Suprapubic skin (tissue), 4 donors: ENCODE results near the gene ESPN. TPM values are rescaled to one million over a fixed set of nuclear protein-coding genes. Genes with fewer than 3 reads are reported as not detected.

Experiments
- DNase-seq, 2 donors: peaks; one replicate each; pipeline ENCODE4 v3.0.0-alpha.2; 2019; ENCODE audit warnings: low spot score in 2 of 2
- H3K27ac ChIP-seq: fragments of 200-600 bp; sonication (generic); one replicate; pipeline ENCODE4 v1.5.1; 2019
- H3K27me3 ChIP-seq: fragments of 200-600 bp; sonication (generic); one replicate; pipeline ENCODE4 v1.5.1; 2019
- H3K36me3 ChIP-seq: fragments of 200-600 bp; sonication (generic); one replicate; pipeline ENCODE4 v1.5.1; 2019
- H3K4me1 ChIP-seq: fragments of 200-600 bp; sonication (generic); one replicate; pipeline ENCODE4 v1.5.1; 2019
- H3K4me3 ChIP-seq: fragments of 200-600 bp; sonication (generic); one replicate; pipeline ENCODE4 v1.5.1; 2019; ENCODE audit warnings: mild to moderate bottlenecking
- H3K9me3 ChIP-seq: fragments of 200-600 bp; sonication (generic); one replicate; pipeline ENCODE4 v1.5.1; 2019
- EP300 ChIP-seq: sonication (generic); formaldehyde crosslinking; IDR thresholded peaks from one replicate; pipeline ENCODE4 v1.6.1; 2017; ENCODE audit warnings: antibody characterized with exemption
- POLR2A ChIP-seq, 2 donors: fragments of 450-650 bp; IDR thresholded peaks; one replicate each; pipeline ENCODE4 v1.6.1; 2017; ENCODE audit warnings: antibody characterized with exemption in 2 of 2, mild to moderate bottlenecking in 2 of 2, moderate library complexity in 2 of 2
- POLR2AphosphoS5 ChIP-seq, 3 donors: sonication (generic); formaldehyde crosslinking; IDR thresholded peaks; one replicate each; pipeline ENCODE4 v1.6.1; 2017; ENCODE audit warnings: antibody characterized with exemption in 3 of 3
- WGBS: methylation state at CpG from one replicate; pipeline ENCODE4 v1.1.5; 2018; 5-methylcytosine and 5-hydroxymethylcytosine counted together
- total RNA-seq, 4 donors: library from RNA; depleted of rRNA; stranded (reverse); fragments of >200 nt; gene quantifications; one replicate each; pipeline ENCODE4 v1.1.0, GENCODE V29; 2016
- TF ChIP-seq, protein P1 (sequence below), 2 donors: fragments of 200-600 bp in 1 of 2; fragments of 450-650 bp in 1 of 2; sonication (generic) in 1 of 2; IDR thresholded peaks; one replicate each; pipeline ENCODE4 v1.5.1; 2016 to 2019; ENCODE audit warnings: antibody characterized with exemption in 2 of 2, mild to moderate bottlenecking in 1 of 2, moderate library complexity in 1 of 2

ESPN gene
- total RNA-seq, 4 donors from 2014 or later = 37.6 to 54.4 (median 48.8) TPM

DNA sequence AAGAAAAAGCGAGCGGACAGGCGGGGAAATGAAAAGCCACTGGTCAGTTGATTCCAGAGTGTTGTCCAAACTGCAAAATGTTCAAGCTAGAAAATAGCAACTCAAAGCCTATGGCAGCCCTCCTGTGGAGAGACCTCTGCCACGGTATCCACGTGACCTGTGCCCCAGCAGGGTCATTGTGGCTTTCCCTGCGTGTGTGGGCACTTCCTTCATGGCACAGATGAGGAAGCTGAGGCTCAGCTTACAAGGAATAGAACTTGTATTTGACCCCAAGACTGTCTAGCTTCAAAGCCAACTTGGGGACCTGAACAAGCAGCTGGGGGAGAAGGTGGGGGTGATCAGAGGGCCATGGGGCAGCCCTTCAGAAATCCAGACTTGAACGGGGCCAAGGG, 82.5 kb downstream of the ESPN start:
- H3K9me3 ChIP-seq = no peaks in the 10 kb centered on the region
- no peak overlapping the region for H3K4me3 ChIP-seq
- no peaks in the 10 kb centered on the region for H3K27me3 ChIP-seq
- no peak overlapping the region for H3K27ac ChIP-seq
- WGBS = 79% methylated on average over 7 of the region's 7 CpGs
- H3K36me3 ChIP-seq = no peaks in the 10 kb centered on the region
- H3K4me1 ChIP-seq = peaks cover 9% of the 10 kb centered on the region
- no peak for DNase-seq
- TF ChIP-seq POLR2A (IDR thresholded peaks at IDR 0.05) = no peak
- TF ChIP-seq POLR2AphosphoS5 (IDR thresholded peaks at IDR 0.05) = no peak
- TF ChIP-seq EP300 = no peak
- TF ChIP-seq, protein P1, sequence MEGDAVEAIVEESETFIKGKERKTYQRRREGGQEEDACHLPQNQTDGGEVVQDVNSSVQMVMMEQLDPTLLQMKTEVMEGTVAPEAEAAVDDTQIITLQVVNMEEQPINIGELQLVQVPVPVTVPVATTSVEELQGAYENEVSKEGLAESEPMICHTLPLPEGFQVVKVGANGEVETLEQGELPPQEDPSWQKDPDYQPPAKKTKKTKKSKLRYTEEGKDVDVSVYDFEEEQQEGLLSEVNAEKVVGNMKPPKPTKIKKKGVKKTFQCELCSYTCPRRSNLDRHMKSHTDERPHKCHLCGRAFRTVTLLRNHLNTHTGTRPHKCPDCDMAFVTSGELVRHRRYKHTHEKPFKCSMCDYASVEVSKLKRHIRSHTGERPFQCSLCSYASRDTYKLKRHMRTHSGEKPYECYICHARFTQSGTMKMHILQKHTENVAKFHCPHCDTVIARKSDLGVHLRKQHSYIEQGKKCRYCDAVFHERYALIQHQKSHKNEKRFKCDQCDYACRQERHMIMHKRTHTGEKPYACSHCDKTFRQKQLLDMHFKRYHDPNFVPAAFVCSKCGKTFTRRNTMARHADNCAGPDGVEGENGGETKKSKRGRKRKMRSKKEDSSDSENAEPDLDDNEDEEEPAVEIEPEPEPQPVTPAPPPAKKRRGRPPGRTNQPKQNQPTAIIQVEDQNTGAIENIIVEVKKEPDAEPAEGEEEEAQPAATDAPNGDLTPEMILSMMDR (IDR thresholded peaks at IDR 0.05) = no peak

DNA sequence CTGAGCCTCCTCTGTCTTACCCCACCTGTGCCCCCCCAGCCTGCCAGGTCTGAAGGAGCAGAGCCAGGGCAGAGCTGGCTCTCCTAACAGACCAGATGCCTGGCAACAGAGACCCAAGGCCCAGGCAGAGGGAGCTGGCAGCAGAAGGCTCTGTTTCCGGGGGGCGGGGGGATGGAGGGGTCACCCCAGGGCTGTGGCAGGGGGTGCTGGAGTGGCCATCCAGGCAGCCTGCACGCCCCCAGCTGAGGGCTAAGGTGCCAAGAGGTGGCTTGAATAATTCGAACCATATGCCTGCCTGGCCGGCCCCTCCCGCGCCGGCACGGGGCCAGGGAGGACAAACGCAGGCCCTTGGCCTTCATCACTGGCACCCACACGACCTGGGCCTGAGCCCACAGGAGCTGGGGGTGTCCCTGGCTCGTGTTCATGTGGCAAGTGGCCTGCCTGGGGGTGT, 82.9 kb downstream of the ESPN start:
- Histone ChIP-seq H3K27me3 (no peaks in the 10 kb centered on the region), H3K36me3 (no peaks in the 10 kb centered on the region), H3K9me3 (no peaks in the 10 kb centered on the region), H3K4me1 (peaks cover 4% of the 10 kb centered on the region), H3K27ac (no peak overlapping the region), H3K4me3 (no peak overlapping the region)
- no peak for DNase-seq
- TF ChIP-seq EP300 = no peak
- TF ChIP-seq, protein P1 (IDR thresholded peaks at IDR 0.05) = no peak
- no peak for TF ChIP-seq POLR2AphosphoS5 (IDR thresholded peaks at IDR 0.05)
- TF ChIP-seq POLR2A (IDR thresholded peaks at IDR 0.05) = no peak
- WGBS = 41% methylated on average over 10 of the region's 12 CpGs

DNA sequence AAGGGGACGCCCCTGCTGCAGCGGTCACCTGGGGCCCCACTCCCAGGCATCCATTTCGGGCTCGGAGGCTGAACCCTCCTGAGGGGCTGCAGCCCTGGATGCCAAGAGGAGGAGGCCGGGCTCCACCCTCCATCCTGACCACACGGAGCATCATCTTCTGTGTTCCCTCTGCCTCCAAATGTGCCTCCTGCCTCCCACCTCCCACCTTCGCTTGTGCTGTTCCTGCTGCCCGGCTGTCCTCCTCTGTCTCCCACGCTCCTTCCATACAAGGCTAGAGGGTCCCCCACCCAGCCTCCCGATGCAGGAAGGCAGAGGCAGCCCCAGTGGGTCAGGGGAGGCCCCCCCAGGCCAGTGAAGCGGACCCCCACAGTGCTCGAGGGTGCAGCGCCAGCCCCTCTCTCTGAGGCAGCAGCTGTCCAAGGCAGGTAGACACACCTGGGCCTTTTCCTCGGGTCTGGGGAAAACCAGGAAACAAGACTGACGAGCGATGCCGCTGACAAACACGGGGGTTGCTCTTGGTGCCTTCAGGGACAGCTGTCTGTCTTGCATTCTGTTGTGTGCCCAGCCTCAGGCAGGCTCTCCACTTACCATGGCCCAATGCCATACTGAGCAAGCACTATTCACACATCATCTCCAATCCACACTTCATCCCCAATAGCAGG, 83.7 kb downstream of the ESPN start:
- Histone ChIP-seq H3K4me1 (no peaks in the 10 kb centered on the region), H3K36me3 (no peaks in the 10 kb centered on the region), H3K27me3 (no peaks in the 10 kb centered on the region), H3K27ac (no peak overlapping the region), H3K9me3 (no peaks in the 10 kb centered on the region), H3K4me3 (no peak overlapping the region)
- TF ChIP-seq, protein P1 (IDR thresholded peaks at IDR 0.05) = no peak
- TF ChIP-seq EP300 (no peak), POLR2A (IDR thresholded peaks at IDR 0.05) (no peak), POLR2AphosphoS5 (IDR thresholded peaks at IDR 0.05) (no peak)
- DNase-seq = no peak
- WGBS = 84% methylated on average over 11 of the region's 18 CpGs

DNA sequence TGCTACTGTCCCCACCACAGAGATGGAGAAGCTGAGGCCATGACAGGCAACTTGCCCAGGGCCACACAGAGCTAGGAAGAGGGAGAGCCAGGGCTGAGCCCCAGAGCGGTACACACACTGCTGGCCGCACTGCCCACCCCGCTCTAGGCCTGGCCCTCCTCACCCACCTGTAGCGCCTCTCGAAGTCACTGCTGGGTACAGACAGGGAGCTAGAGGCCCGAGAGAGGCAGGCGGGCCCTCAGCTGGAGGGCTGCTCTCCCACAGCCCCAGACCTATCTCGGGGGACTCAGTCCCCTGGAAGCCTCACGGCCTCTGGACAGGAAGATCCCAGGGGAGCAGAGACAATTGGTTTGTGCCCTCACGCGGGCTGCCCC, 84.2 kb downstream of the ESPN start:
- no peaks in the 10 kb centered on the region for H3K27me3 ChIP-seq
- DNase-seq = no peak
- H3K4me1 ChIP-seq = no peaks in the 10 kb centered on the region
- no peaks in the 10 kb centered on the region for H3K9me3 ChIP-seq
- no peak for TF ChIP-seq POLR2A (IDR thresholded peaks at IDR 0.05)
- no peak for TF ChIP-seq EP300
- TF ChIP-seq POLR2AphosphoS5 (IDR thresholded peaks at IDR 0.05) = no peak
- TF ChIP-seq, protein P1 (IDR thresholded peaks at IDR 0.05) = no peak
- H3K4me3 ChIP-seq = no peak overlapping the region
- no peaks in the 10 kb centered on the region for H3K36me3 ChIP-seq
- H3K27ac ChIP-seq = no peak overlapping the region
- WGBS = 80% methylated on average over 1 of the region's 11 CpGs

DNA sequence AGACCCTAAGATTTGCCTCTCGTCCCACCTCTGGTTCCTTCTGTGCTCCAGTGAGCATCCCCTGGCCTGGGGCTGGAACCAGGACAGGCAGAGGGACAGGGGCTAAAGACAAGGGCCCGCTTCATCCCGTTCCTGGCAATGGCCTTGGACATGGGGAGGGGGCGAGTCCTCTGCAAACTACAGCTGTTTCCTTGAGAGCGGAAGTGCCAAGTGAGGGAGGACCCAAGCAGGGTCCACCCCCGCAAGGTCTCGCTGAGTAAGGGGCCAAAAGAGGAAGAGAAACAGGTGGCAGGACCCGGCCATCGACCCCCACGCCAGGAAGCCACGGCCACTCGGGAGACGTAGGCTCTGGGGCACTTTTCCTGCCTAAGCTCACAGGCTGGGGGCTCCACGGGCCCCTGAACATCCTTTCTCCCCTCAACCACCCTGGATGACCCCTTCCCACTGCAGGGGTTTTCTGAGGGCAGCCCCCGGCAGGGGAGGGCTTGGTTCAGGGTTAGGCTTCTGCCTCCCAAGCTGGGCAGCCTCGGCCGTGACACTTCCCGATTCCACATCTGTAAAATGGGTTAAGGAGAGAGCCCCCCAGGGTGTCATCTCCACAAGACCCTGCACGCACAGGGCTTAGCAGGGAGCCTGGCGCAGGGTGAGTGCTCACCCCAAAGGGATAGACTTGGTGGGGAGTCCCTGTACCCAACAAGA, 84.8 kb downstream of the ESPN start:
- DNase-seq = no peak
- Histone ChIP-seq H3K36me3 (no peaks in the 10 kb centered on the region), H3K27me3 (no peaks in the 10 kb centered on the region), H3K4me1 (no peaks in the 10 kb centered on the region), H3K9me3 (no peaks in the 10 kb centered on the region), H3K4me3 (no peak overlapping the region), H3K27ac (no peak overlapping the region)
- WGBS = 94% methylated on average over 6 of the region's 20 CpGs
- TF ChIP-seq, protein P1 (IDR thresholded peaks at IDR 0.05) = no peak
- TF ChIP-seq POLR2A (IDR thresholded peaks at IDR 0.05) = no peak
